HG02623 (cell line): ENCODE results near the gene AXIN1.

Source experiments
- ATAC-seq: cut with Tn5 transposase; IDR thresholded peaks from one replicate; pipeline ENCODE4 v1.9.1; 2021; ENCODE audit warnings: moderate library complexity; ENCODE audit not compliant: unreplicated experiment

The AXIN1 gene

DNA sequence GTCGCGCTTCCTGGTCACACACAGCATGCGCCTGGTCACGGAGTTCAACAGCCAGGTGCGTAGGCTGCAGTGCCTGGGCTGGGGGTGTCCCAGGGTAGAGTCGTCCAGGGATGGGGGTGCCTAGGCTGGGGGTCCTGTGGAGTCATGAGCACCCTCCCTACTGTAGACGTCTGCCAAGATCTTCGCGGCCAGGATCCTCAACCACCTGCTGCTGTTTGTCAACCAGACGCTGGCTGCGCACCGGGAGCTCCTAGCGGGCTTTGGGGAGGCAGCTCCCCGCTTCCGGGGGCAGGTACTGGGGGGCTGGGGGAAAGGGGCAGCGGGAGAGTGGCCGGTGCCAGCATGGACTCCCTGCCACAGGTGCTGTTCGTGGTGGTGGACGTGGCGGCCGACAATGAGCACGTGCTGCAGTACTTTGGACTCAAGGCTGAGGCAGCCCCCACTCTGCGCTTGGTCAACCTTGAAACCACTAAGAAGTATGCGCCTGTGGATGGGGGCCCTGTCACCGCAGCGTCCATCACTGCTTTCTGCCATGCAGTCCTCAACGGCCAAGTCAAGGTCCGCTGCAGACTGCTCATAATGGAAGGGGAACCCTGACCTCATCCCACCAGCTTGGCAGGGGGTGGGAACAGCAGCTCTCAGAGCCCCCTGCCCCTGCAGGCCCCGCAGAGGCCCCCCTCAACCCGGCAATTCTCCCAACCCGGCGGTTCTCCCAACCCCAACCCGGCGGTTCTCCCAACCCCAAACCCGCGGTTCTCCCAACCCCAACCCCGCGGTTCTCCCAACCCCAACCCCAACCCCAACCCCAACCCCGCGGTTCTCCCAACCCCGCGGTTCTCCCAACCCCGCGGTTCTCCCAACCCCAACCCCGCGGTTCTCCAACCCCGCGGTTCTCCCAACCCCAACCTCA, 67.1 kb downstream of the AXIN1 start:
- no peak for ATAC-seq

DNA sequence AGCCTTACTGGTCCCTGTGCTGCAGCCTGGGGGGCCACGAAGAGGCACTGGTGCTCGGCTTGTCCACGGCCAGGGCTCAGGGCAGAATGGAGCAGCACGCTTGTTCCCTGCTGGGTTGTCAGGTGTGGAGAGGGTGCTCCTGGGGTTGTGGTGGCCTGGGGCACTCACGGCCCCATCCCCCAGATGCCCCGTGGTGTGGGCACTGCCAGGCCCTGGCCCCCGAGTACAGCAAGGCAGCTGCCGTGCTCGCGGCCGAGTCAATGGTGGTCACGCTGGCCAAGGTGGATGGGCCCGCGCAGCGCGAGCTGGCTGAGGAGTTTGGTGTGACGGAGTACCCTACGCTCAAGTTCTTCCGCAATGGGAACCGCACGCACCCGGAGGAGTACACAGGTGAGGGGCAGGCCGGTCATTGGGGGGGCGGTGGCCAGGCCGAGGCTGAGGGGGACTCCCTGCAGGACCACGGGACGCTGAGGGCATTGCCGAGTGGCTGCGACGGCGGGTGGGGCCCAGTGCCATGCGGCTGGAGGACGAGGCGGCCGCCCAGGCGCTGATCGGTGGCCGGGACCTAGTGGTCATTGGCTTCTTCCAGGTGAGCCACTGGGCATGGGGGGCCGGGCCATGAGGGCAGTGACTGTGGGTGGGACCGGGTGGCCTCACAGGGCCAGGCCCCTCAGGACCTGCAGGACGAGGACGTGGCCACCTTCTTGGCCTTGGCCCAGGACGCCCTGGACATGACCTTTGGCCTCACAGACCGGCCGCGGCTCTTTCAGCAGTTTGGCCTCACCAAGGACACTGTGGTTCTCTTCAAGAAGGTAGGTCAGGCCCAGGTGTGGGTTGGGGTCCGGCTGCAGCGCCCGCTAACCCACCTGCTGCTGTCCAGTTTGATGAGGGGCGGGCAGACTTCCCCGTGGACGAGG, 68.1 kb downstream of the AXIN1 start:
- ATAC-seq = no peak

DNA sequence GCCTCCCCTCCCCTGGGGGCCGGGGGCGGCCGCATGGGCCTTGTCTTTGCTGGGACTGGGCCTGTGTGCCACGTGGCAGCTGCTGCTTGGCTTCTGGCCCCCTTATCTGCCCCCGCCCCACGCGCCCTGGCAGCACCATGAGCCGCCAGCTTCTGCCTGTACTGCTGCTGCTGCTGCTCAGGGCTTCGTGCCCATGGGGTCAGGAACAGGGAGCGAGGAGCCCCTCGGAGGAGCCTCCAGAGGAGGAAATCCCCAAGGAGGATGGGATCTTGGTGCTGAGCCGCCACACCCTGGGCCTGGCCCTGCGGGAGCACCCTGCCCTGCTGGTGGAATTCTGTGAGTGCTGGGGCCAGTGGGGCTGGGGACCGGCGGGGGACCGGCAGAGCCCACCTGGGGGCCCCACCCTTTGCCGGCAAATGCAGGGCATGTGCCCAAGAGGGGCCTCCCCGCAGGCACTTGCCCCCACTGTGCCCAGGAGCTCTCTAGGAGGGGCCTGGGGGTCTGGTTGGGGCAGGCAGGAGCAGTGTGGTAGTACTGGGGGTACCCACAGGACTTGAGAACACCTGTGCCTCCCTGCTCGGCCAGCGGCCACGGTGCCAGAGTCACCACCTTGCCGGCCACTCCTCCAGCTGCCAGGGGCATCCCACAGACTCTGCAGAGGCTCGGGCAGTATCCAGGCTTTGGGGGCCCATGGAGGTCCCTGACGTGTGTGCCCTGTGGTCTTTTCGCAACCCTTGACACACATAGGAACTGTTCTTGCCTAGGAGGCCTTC, 69.3 kb downstream of the AXIN1 start, which contains the start of gene PDIA2:
PDIA2 (plus strand) TSS at position 132 of the 773 bp plus-strand sequence; CDS start at position 138, 6 bp downstream.
- no peak for ATAC-seq

GRCh38 chr16:282491-282890, 70.0 kb downstream of the AXIN1 start:
- ATAC-seq = no peak

- ATAC-seq = no peak
Measured at GRCh38 chr16:281660-282255, 70.8 kb downstream of the AXIN1 start.

DNA sequence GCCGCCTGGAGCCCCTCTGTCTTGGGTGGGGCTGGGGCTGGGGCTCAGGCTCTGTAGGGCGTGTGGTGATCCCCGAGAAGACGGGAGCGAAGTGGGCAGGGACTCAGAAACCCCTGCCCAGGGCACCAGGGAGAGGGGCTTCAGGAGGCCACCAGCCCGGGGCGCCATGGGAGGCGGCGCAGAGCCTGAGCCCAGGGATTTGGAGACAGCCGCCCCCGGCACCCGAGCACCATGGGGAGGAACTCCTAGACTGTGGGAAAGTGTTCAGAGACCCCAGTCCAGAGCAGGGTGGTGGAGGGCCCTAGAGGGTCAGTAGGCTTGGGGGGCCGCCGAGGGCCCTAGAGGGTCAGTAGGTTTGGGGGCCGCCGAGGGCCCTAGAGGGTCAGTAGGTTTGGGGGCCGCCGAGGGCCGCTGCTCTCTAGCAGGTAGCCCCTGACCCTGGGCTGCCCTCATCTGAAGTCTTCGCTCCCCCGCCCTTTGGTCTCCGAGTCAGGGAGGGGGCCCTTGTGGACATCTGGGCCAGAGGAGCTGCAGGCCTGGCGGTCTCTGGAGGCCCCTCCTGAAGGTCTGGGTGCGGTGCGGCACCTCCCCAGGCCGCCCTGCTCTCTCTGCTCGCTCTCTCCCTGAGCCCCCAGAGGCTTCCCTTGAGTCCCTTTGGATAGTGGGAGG, 71.4 kb downstream of the AXIN1 start:
- no peak for ATAC-seq

DNA sequence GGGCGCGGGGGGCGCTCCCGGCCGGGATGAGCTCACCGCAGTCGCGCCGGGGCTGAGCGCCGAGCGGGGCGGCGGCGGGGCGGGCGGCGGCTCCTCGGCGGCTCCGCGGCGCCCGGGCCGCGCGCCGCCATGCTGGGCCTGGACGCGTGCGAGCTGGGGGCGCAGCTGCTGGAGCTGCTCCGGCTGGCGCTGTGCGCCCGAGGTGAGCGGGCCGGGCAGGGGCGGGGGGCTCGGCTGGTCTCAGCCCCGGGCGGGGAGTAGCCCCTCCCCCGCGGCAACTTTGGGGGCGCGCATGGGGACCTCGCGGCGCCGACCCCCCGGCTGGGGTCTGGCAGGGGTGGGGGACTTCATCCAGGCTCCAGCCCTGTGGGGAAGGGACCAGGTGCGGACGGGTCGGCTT, 72.0 kb downstream of the AXIN1 start, which contains the start of gene ARHGDIG:
ARHGDIG (plus strand) TSS at position 40 of the 400 bp plus-strand sequence; CDS start at position 130, 90 bp downstream.
- no peak for ATAC-seq

GRCh38 chr16:280005-280460, 72.5 kb downstream of the AXIN1 start:
- ATAC-seq = no peak

DNA sequence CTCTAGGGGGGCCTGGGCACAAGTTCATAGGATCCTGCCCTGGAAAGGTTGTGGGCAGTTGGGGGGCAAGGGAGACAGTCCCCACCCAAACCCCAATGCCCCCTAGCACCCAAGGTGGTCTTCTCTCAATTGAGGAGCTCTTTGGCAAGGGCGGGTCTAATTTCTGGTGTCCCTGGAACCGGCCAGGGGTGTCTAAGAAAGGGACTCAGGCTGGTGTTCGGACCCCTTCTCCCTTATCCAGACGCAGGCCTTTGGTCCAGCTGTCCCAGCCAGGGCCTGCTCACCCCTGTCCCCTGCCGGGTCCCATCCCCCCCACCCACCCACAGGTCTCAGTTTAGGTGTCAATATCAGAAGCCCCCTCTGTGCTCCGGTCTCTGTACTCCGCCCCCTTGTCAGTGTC, 73.0 kb downstream of the AXIN1 start:
- no peak for ATAC-seq

GRCh38 chr16:278863-279366, 73.6 kb downstream of the AXIN1 start:
- no peak for ATAC-seq

DNA sequence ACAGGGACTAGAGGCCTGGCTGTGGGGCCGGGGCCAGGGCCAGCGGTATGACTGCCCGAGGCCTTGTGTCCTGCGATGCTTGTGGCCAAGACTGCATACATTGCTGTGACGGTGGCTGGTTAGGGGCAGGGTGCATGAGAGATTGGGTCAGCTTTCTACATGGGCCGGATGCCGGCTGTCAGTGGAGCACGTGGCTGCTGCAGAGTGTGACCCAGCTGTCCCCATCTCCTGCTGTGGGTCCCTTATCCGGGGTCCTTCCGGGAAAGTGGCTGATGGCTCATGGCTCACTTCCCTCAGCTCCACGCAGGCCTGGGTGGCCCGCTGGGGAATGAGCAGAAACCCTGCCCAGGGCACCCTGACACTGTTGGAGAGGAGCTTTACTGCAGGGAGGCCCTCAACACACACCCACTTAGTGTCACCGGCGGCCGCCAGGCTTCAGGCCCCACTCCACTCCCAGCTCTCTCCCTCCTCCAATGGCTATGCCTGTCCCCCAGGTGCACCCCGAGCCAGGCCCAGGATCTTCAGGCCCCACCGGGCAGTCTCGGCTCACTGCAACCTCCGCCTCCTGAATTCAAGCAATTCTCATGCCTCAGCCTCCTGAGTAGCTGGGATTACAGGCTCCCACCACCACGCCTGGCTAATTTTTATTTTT, 76.0 kb downstream of the AXIN1 start:
- no peak for ATAC-seq

- no peak for ATAC-seq
Measured at GRCh38 chr16:275786-276232, 76.7 kb downstream of the AXIN1 start, which contains the start of gene RGS11. RGS11 (minus strand) TSS chr16:275944; CDS start chr16:275911, 33 bp downstream.

DNA sequence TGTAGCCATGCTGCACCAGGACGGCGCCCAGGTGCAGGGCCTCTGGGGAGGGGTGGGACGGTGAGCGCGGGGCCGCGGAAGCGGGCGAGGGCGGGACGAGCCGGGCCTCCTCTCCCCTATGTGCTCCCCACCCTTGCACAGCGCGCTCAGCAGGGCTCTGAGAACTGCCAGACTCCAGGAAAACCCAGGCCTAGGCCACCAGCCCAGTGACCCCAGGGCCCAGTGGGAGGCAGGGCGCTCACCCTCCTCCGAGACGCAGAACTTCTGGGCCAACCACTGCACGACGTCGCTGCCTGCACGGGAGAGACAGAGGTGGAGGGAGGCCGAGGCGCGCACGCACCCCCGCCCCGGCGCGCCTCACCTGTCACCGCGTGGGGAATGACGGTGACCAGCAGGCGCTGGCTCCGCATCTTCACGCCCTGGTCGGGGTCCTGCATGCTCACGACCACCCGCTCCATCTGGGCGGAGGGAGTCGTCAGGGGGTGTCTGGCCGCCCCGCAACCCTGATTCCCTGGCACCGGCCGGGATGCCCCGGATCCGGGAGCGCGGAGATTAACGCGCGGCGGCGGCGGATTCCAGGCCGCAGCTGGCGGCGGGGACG, 77.4 kb downstream of the AXIN1 start:
- ATAC-seq = no peak

DNA sequence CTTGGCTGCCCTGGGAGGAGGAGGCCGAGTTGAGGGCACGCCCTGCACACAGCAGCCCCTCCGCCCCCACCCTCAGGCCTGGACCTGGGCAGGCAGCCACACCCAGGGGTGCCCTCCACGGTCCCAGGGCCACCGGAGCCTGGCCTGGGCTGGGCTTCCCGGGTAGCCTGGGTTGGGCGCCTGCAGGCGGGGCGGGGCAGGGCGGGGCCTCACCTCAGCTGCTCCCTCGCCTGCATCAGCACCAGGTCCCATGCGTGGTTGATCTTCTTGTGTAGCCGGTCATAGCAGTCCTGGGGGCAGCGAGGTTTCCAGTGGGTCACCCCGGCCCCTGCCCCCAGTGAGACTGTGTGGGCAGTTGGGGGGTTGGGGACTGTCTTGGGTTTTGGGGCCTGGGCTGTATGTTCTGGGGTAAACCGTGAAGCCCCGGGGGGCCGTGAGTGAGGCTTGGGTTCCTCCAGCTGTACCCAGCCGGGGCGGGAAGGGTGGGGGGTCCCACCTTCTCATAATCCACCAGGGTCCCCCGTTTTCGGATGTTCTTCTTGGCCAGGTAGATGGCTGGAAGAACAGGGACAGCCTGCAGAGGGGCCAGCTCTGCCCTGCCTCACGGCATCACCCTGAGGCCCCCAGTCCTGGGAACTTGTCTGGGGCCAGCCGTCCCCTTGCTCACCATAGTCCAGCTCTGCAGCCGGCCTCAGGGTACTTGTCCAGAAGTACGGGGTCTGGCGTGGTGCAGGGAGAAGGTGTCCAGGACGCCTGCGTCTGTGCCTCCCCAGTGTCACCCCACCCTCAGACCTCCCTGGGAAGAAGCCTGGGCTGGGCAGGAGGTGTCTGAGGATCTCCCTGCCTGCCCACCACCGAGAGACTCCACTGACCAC, 78.7 kb downstream of the AXIN1 start:
- no peak for ATAC-seq

DNA sequence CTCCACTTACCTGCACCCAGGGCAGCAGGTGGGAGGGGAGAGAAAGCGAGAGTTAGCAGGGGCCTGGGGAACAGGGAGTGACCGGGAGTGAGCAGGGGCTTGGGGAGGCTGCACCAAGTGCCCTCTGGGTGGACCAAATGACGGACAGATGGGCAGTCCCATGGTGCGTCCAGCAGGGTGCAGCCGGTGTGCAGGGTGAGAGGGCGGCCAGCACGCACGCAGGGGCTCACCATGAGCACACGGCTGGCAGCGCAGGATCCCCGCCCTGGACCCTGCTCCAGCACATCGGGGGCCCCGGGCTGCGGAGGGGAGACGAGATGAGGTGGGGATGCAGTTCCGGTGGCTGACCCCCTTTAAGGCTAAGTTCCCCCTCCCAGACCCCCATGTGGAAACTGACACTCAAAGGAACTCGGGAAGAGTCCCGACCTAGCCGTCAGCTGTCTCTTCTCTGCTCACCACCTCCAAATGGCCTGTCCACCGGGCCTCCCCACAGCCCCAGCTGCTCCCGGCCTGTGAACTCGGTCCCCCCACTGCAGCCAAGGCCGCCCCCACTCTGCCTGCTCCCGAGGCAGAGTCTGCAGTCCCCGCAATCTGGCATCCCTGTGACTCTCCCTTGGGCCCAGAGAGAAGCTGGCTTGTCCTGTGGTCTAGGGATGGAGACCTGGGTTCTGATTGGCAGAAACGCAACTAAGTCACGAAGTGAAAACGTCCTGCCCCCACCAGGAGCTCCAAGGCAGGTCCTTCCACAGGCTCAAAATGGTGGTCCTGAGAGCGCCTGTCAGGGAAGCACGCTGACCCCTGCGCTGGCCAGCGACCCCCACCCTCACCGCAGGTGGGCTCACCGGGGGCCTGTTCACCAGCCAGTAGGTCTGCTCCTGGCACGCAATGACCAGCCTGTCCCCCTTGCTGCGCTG, 79.6 kb downstream of the AXIN1 start:
- ATAC-seq = no peak
